Measurements from ENCODE around the gene RHOJ.

DNA sequence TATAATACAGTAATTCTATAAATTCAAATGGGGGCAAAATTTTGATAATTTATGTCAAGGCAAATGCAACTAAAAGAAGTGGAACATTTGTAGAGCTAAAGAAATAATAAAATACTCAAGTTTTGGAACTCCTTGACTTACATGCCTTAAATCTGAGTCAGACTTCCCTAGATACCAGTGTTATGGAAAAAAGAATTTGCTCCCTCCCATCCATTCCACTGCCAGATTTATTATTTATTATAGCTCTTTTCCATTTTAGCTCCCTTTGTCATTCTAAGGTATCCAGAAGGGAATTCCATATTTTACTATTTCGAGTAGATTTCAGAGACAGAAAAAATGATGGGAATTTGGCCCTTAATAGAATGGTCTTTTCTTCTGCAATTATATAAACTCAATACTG lies 44.0 kb downstream of the RHOJ start:
- TF ChIP-seq YY1 (IDR thresholded peaks at IDR 0.05; ENCODE audit: insufficient read depth, insufficient read length) (no peak), SUZ12 (IDR thresholded peaks at IDR 0.05; ENCODE audit: extremely low read depth, insufficient read depth, insufficient read length) (no peak), ZNF274 (IDR thresholded peaks at IDR 0.05; ENCODE audit: low read depth, low read length) (no peak)
